Occipital lobe (tissue), 2 donors: ENCODE results near the gene CNNM2. TPM values are rescaled to one million over a fixed set of nuclear protein-coding genes. Genes with fewer than 3 reads are reported as not detected.
"Not testable (repeated sequence)": the region's sequence is repeated elsewhere in the genome, so short reads cannot be mapped to it uniquely, and the experiment has no call there.

Experiments used
- DNase-seq: peaks from one replicate; lab custom pipeline; 2025; lab: John Stamatoyannopoulos, UW
- total RNA-seq: library from RNA; depleted of rRNA; stranded (reverse); fragments of >200 nt; gene quantifications from one replicate; pipeline ENCODE4 v1.2.3, GENCODE V29; 2014

CNNM2 gene
- total RNA-seq, 1 donor from 2014 or later = 7.6 TPM

GRCh38 chr10:103105462-103105861, 187.4 kb downstream of the CNNM2 start:
- no peak for DNase-seq

GRCh38 chr10:103106539-103106938, 188.4 kb downstream of the CNNM2 start:
- DNase-seq = no peak

GRCh38 chr10:103109821-103110220, 191.7 kb downstream of the CNNM2 start:
- no peak for DNase-seq

DNA sequence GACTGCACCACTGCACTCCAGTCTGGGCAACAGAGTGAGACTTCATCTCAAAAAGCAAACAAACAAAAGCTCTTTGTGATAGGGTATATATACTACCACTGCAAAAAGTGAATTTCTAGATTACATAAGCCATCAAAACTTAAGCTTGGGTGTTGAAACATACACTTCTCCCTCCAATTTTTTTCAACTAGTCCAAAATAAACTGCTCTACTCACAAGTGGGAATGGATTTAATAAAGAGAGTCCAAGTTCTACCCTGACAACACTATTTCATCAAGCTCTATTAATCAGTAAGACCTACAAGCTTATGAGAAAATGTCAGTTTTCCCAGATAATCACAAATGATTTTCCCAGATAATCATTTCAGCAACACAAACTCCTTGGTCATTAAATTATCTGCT, 192.3 kb downstream of the CNNM2 start:
- no peak for DNase-seq

- no peak for DNase-seq
Observed at GRCh38 chr10:103111031-103111917, 193.2 kb downstream of the CNNM2 start.

DNA sequence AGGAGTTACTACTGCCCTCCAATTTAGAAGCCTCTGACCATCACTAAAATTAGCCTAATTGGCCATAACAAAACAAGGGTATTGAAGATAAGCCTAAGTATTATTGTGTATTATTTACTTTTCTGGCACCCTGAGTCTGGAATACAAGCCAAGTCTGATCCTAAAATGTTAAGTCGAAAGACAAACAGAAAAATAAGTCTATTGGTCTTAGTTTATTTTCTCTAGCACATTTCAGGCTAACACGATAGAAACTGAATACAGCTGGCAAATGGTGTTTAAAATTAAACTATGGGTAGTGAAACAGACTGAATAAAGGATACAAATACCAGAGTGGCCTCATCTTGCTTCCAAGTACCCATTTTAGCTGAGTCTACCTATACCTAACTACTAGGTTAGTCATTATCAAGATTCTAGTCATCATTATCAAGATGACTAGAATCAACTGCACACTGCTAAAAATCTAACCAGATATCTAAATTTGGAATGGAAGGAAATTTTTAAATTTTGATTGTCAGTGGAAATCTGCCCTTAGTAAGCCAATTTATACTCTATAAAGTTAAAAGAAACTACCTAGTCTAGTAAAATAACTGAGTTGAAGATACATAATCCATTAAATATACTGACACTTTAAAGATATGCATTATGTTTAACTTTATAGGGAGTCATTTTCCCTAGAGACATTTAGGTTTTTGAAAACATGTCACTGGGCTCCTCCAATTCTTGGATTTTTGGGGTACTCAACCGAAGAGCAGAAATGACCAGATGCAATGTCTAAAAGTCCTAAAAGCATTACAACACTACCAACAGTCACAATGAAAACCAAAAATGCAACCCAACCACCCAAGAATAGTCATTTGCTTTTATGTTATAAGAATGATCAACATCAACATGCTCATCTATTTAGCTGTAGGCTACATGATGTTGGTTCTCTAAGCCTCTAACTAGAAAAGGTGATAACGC, 194.1 kb downstream of the CNNM2 start:
- DNase-seq = no peak

GRCh38 chr10:103114876-103115275, 196.8 kb downstream of the CNNM2 start:
- no peak for DNase-seq

- DNase-seq = no peak
Observed at GRCh38 chr10:103117247-103117646, 199.2 kb downstream of the CNNM2 start.

- no peak for DNase-seq
Observed at GRCh38 chr10:103120546-103120945, 202.5 kb downstream of the CNNM2 start.

DNA sequence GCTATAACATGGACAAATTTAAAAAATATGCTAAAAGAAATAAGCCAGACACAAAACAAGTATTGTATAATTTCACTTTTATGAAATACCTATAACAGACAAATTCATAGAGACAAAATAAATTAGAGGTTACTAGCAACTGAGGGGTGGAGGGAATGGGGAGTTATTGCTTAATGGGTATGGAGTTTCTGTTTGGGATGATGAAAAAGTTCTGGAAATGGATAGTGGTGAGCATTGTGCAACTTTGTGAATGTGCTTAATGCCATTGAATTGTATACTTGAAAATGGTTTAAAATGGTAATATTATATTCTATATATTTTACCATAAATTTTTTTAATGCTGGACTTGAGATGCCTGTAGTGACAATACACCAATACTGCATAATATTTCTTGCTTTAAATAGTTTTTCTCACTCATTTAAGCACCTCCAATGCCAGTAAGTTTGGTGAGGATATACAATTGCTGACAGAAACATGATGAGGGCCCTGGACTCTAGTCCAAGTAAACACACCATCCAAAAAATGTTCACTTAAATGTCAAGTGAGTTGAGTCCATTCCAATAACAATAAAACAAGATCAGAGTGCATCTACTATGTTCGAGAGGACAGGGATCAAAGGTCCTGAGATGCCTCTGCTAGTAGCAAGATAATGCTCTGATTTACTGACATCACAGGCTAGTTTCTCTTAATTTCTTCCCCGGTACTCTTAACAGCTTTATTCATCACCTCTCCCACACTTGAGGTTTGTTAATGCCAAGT, 203.1 kb downstream of the CNNM2 start:
- no peak for DNase-seq

DNA sequence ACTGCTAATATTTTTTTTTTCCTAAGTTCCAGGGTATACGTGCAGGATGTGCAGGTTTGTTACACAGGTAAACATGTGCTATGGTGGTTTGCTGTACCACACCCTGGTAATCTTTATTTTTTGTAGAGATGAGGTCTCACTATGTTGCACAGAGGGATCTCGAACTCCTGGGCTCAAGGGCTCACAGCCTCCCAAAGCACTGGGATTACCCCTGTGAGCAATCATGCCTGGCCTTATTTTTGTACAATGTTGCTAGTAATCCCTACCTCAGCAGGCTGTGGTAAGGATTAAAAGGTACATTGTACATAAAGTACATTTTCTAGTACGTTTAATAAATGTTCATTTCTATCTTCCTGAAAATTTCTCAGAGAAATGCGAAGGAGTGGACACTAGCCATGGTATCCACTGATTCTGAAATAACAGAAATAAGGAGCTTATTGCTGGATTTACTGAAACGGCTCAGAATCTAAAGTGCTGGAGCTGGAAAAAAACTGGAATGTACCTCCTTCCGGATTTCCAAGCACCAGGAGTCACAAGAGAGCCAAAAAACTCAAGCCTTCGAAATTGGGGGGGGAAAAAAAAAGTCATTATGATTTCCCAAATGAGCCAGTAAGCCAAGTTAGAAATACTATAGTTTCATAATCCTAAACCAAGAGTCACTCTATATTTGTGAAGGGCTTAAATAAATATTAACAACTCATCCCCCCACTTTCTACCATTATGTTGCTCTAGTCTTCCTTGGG, 205.4 kb downstream of the CNNM2 start:
- no peak for DNase-seq

GRCh38 chr10:103124420-103125096, 206.5 kb downstream of the CNNM2 start:
- DNase-seq = no peak

DNA sequence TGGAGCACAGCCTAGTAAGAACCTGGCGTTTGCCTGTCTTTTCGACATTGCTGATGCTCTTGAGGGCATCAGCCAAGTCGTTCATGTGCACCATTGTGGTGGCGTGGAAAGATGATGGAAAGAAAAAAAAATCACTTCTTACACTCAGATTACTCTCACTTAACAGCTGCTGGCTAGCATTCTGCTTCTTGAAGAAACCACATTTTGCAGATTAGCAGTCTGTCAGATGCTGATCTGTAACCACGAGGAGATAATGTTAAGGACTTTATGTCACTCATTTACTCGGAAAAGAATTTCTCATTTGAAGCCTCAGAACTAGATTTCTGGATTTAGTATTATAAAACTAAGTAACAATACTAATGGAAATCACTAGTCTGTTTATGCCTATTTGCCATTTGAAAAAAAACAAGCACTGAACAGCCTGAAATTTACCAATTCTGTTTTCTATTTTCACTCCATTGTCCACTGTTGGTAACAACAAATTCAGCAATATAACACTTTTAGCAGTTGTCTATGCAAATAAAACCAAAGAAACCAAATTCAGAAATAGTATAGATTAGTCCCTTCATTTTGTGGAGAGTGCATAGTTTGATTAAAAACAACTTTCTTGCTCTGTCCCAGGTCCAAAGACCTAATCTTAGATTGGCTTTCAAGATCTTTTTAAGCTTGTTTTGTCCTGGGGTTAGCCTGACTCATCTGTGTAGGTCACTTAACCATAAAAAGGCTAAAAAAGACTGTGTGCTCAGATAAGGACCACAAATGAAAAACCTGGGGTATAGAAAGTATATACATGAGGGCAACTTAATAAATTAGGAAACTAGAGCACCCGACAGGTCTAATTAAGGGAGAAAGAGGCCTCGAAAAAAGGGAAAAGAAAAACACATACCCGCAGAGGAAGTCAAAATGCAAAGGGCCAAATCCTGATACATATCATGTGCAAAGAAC, 207.5 kb downstream of the CNNM2 start:
- DNase-seq = no peak

DNA sequence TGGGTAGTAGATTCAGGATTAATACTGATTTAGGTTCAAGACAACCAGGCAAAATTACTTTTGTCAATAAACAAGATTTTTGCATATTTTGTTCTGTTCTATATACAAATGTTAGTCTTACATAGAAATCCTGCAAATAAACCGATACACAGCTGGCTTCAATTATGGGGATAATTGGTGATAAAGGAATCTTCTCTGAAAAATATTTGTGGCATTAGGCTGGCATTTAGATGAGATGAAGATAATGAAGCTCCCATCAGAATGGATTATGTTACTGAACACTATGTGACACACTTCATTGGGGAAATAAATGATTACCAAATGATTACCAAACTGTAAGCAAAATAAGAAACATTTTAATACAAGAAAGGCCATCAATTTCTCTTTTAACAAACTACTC, 209.1 kb downstream of the CNNM2 start:
- DNase-seq = no peak

DNA sequence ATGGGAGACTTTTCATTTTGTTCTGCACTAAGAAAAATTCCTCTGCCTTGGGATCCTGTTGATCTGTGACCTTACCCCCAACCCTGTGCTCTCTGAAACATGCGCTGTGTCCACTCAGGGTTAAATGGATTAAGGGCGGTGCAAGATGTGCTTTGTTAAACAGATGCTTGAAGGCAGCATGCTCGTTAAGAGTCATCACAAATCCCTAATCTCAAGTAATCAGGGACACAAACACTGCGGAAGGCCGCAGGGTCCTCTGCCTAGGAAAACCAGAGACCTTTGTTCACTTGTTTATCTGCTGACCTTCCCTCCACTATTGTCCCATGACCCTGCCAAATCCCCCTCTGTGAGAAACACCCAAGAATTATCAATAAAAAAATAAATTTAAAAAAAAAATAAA, 212.1 kb downstream of the CNNM2 start:
- DNase-seq = not testable (repeated sequence)

- DNase-seq = no peak
Observed at GRCh38 chr10:103130910-103131309, 212.8 kb downstream of the CNNM2 start.

DNA sequence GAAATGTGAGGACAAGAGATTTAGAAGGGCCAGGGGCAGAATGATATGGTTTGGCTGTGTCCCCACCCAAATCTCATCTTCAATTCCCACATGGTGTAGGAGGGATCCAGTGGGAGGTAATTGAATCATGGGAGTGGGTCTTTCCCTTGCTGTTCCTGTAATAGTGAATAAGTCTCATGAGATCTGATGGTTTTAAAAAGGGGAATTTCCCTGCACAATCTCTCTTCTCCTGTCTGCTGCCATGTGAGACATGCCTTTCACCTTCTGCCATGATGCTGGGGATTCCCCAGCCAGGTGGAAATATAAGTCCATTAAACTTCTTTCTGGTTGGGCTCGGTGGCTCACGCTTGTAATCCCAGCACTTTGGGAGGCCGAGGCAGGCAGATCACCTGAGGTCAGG, 217.1 kb downstream of the CNNM2 start:
- not testable (repeated sequence) for DNase-seq

- no peak for DNase-seq
Observed at GRCh38 chr10:103139803-103140202, 221.7 kb downstream of the CNNM2 start.
